ENCODE results near the gene COL5A1.

The COL5A1 gene

DNA sequence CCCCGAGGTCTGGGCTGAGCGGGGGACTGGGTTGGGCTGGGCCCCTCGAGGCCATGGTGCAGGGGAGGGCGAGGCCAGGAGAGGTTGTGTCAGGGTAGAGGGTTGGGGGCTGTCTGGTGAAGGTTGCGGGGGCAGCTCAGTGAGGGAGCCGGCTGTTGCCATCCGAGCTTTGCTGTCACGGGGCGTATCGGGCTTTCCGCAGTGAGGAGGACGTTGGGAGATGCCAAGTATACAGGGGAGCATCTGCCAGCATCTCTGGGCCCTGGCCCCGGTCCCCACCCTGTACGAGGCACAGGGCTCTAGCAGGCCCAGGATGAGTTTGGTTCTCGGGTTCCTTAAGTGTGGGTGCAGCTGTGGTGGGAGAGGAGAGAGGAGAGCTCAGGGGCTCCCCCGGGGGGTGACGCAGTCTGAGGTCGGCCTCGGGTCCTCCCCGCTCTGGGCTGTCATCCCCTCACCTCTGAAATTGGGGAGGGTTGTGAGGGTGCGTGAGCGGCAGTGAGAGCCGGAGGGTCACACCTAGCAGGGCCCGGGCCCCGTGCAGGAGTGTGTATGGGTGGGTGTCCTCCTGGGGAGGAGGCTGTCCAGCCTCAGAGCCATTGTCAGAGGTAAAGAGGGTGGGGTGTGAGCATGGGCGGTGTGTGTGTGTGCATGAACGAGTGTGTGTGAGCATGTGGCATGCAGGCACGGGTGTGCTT is 87.3 kb downstream of the COL5A1 start:
- H3K9ac ChIP-seq (ENCODE audit: low read depth, low read length), result no peak overlapping the region
- no peaks in the 10 kb centered on the region for H3K4me1 ChIP-seq (ENCODE audit: insufficient read depth, low read length)
- H3K9me3 ChIP-seq (ENCODE audit: control insufficient read depth, insufficient read depth, low read length), result no peaks in the 10 kb centered on the region
- no peaks in the 10 kb centered on the region for H3K36me3 ChIP-seq (ENCODE audit: insufficient read depth, low read length)

DNA sequence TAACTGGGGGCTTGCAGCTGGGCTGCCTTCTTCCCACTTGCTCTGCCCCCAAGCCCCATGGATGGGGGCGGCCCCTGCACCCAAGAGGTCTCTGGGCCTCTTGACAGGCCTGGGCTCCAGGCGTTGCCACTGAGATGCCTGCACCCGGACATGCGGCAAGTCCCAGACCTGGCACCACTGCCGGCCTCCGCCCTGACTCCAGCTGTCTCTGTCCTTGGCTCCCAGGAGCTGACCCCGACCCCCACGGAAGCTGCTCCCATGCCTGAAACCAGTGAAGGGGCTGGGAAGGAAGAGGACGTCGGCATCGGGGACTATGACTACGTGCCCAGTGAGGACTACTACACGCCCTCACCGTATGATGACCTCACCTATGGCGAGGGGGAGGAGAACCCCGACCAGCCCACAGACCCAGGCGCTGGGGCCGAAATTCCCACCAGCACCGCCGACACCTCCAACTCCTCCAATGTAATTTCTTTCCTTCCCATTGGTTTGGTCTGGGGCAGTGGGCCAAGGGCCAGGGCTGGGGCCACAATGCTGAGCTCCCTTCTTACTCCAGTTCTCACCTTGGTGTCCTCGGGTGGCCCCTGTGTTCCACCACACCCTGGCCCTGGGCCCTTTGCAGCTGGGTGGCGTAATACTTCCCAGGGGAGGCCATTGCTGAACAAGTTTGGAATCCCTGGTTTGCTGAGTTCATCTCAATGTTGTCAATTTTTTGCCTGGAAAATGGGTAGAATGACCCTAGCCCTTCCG is 88.6 kb downstream of the COL5A1 start:
- Histone ChIP-seq H3K9me3 (ENCODE audit: control insufficient read depth, insufficient read depth, low read length) (no peaks in the 10 kb centered on the region), H3K36me3 (ENCODE audit: insufficient read depth, low read length) (no peaks in the 10 kb centered on the region), H3K9ac (ENCODE audit: low read depth, low read length) (no peak overlapping the region), H3K4me1 (ENCODE audit: insufficient read depth, low read length) (no peaks in the 10 kb centered on the region)

DNA sequence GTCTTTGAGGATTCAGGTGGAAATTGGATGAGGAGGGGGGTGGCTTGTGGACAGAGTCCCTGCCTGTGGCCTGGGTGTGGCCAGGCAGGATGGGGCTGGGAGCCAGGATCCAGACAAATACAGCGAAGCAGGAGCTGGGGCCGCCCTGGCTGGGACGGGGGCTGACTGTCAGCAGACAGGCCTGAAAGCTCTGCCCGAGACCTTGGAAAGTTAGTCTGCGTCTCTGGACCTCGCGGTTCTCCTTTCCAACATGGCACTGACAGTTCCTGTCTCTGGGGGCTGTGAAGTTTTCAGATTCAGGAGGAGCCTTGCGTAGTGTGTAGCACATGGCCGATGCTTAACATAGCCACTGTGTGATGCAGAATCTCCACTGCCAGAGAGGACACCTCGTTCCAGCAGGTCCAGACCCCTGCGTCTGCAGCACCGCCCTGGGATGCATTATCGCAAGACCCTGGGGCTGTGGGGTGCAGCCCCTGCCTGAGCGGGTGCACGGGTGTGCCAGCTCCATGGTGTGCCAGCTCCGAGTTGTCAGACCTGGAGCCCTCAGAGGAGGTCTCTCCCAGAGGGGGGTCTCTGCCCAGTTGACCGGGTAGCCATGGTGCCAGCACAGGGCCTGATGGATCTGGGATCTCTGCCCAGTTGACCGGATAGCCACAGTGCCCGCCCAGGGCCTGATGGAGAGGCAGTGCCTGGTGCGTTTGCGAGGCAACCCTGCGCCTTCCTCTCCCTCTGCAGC is 89.3 kb downstream of the COL5A1 start:
- Histone ChIP-seq H3K36me3 (ENCODE audit: insufficient read depth, low read length) (no peaks in the 10 kb centered on the region), H3K4me1 (ENCODE audit: insufficient read depth, low read length) (no peaks in the 10 kb centered on the region), H3K9ac (ENCODE audit: low read depth, low read length) (no peak overlapping the region)

DNA sequence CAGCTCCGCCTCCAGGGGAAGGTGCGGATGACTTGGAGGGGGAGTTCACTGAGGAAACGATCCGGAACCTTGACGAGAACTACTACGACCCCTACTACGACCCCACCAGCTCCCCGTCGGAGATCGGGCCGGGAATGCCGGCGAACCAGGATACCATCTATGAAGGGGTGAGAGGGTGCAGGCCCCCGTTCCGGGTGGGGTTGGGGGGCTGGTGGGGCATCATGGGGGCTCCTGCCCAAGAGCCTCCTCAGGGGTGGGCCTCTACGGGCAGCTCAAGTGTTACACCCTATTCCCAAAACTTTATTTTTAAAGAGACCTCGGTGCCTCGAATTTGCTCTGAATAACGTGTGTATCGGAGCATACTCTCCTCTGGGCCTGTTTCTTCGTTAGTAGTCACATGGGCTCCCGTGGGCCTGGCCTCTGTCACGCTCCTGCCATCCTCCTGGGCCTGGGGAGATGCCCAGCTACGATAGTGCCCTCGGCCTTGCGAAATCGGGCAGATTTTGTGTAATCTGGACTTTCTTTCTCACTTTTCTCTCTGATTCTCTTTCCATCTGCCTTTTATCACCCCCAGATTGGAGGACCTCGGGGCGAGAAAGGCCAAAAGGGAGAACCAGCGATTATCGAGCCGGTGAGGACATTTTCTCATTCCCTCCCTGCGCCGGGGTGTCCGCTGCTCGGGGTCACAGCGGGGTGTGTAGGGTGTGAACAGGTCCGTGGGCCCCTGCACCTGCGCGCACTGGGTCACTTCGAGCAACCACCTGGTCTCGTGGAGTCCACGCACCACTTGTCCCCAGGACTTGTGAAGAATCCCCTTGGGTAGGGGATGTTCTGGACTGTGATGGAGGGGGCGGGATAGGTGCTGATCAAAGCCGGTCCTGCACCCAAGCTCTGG is 90.1 kb downstream of the COL5A1 start:
- H3K36me3 ChIP-seq (ENCODE audit: insufficient read depth, low read length), result no peaks in the 10 kb centered on the region
- H3K9me3 ChIP-seq (ENCODE audit: control insufficient read depth, insufficient read depth, low read length), result no peaks in the 10 kb centered on the region
- no peak overlapping the region for H3K9ac ChIP-seq (ENCODE audit: low read depth, low read length)
- H3K4me1 ChIP-seq (ENCODE audit: insufficient read depth, low read length), result no peaks in the 10 kb centered on the region

More for the DNA sequence above, 89.3 kb downstream of the COL5A1 start:
- H3K9me3 ChIP-seq (ENCODE audit: control insufficient read depth, insufficient read depth, low read length), result no peaks in the 10 kb centered on the region

DNA sequence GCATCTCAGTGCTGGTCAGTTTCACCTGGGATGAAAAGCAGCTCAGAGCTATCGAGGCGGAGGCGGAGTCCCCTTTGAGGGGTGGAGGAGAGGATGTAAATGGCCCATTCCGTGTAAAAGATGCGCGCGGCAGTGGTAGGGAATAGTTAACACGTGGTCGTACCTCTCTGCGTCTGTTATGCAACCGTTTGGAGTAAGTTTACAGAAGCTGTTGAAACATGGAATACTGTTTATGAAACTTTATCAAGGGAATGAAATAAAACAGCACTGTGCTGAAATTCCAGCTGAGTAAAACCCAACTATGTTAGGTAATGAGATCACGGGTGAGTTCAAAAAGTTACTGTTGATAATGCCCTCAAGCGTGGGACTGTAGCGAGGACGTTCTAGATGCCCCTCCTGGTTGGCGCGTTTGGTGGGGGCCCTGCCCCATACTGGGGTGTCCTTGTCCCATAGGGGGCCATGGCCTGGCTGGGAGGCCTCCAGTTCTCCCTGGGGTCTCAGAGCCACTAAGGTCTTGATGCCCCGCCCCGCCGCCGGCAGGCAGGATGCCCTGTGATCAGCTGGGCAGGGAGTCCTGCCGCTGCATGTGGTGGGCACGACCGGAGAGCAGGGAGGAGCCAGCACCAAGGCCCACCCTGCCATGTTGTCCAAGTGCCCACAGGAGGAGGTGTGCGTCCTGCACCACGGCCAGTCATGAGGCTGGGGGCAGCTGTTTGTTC is 90.9 kb downstream of the COL5A1 start:
- no peaks in the 10 kb centered on the region for H3K4me1 ChIP-seq (ENCODE audit: insufficient read depth, low read length)
- no peak overlapping the region for H3K9ac ChIP-seq (ENCODE audit: low read depth, low read length)
- no peaks in the 10 kb centered on the region for H3K9me3 ChIP-seq (ENCODE audit: control insufficient read depth, insufficient read depth, low read length)
- no peaks in the 10 kb centered on the region for H3K36me3 ChIP-seq (ENCODE audit: insufficient read depth, low read length)

DNA sequence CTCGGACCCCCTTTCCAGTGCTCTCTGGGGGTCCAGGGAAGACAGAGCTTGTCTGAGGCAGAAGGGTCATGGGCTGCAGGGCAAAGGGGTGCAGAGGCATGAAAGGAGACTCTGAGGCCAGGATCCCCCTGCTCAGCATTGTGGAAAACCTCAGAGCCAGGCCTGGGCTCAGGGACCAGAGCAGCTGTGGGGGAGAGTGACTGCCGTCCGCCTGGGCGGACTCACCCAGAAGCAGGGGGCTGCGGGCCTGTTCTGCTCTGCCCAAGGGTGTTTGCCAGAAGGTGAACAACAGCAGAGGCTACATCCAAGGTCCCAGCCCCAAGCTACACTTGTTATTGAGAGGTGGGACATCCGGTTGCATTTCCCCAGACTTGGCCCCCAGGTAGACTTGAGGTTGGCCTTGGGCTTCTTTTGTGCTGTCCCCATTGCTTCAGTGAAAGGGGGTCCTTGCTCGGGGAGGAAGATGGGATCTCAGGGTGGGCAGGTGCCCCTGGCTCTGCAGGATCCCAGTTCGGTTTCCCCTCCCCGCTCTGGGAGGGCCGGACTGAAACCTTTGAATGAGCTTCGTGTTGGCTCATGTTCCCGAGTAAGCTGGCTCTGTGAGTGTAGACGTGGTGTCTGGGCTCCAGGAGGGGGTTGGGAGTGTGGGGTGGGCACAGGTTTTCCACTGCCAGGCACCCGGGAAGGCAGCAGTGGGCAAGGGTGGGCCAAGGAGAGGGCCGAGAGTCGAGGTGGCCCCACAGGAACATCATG is 92.1 kb downstream of the COL5A1 start:
- H3K36me3 ChIP-seq (ENCODE audit: insufficient read depth, low read length), result no peaks in the 10 kb centered on the region
- no peaks in the 10 kb centered on the region for H3K9me3 ChIP-seq (ENCODE audit: control insufficient read depth, insufficient read depth, low read length)
- H3K4me1 ChIP-seq (ENCODE audit: insufficient read depth, low read length), result no peaks in the 10 kb centered on the region
- H3K9ac ChIP-seq (ENCODE audit: low read depth, low read length), result no peak overlapping the region

DNA sequence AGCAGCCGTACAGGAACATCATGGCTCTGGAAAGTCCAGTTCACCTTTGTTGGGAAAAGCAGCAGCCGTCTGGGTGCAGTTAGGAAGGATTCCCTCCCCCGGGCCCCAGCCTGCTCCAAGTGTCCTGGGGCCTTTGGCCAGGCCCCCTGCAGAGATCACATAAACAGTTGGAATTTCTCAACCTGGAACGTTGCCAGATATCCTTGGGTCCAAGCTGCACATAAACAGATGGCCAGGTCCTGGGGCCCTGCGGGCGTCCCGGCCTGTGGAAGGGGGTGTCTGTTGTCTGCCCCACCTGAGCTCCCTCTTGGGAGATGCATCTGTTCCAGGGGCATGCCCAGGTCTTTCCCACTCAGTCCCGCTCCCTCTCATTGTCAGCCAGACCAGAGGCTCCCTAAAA is 92.7 kb downstream of the COL5A1 start:
- no peaks in the 10 kb centered on the region for H3K9me3 ChIP-seq (ENCODE audit: control insufficient read depth, insufficient read depth, low read length)
- no peaks in the 10 kb centered on the region for H3K36me3 ChIP-seq (ENCODE audit: insufficient read depth, low read length)
- no peak overlapping the region for H3K9ac ChIP-seq (ENCODE audit: low read depth, low read length)

DNA sequence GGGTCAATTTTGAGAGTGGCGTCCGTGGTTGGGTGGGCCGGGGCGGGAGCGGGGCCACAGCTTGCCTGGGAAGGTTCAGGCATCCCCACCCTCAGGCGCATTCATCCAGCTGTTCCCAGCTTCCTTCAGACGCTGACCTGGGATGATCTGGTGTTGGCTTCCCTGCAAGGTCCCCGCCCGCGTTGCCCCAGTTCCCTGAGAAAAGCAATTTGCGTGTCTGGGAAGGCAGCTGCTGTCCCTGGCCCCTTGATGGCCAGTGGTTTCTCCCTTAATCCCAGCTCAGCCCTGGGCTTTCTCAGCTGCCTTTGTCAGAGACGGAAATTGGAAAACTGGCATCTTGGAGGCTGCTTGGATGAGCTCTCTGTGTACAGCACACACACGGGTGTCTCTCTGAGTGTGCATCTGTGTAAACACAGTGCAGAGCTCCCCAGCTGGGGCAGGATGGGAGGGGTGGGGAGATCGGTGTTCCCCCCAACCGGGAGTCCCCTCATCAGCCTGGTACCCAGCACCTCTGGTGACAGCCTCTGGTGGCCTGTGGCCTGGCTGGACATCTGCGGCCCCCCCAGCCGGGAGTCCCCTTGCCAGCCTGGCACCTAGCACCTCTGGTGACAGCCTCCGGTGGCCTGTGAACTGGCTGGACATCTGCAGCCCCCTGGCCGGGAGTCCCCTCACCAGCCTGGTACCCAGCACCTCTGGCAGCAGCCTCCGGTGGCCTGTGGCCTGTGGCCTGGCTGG is 94.0 kb downstream of the COL5A1 start:
- Histone ChIP-seq H3K36me3 (ENCODE audit: insufficient read depth, low read length) (no peaks in the 10 kb centered on the region), H3K9ac (ENCODE audit: low read depth, low read length) (no peak overlapping the region), H3K4me1 (ENCODE audit: insufficient read depth, low read length) (no peaks in the 10 kb centered on the region), H3K9me3 (ENCODE audit: control insufficient read depth, insufficient read depth, low read length) (no peaks in the 10 kb centered on the region)

More for the DNA sequence above, 92.7 kb downstream of the COL5A1 start:
- H3K4me1 ChIP-seq (ENCODE audit: insufficient read depth, low read length), result no peaks in the 10 kb centered on the region

DNA sequence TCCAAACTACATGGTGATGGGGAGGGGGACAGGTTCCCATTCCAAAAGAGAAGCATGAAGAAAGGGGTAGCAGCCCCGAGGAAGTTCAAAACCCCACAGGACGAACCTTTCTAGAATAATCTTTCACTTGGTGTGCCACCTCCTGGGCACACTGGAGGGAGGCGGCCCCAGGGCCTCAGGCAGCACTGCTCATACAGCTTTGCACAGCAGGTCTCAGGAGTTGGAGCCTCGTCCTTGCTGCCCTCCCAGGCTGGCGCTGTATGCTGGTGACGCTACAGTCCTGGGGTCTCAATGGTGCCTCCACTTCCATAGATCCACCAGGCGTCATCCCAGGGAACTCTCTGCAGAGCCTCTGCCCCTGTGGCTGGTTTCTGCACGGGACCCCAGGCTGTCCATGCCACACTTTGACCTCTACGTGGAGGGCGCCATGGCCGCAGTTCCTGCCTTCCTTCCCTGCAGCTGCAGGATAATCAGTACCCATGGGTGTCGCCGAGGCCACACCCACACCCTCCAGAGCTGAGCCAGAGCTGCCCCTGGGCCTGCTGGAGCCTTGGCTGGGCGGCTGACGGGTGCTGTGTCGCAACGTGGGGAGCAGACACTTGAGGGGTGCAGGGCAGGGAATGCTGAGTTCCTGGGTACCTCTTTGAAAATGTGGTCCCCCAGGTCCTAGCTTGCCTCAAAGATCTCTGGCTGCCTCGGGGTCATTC is 95.3 kb downstream of the COL5A1 start:
- Histone ChIP-seq H3K9ac (ENCODE audit: low read depth, low read length) (no peak overlapping the region), H3K4me1 (ENCODE audit: insufficient read depth, low read length) (no peaks in the 10 kb centered on the region), H3K9me3 (ENCODE audit: control insufficient read depth, insufficient read depth, low read length) (no peaks in the 10 kb centered on the region), H3K36me3 (ENCODE audit: insufficient read depth, low read length) (no peaks in the 10 kb centered on the region)

DNA sequence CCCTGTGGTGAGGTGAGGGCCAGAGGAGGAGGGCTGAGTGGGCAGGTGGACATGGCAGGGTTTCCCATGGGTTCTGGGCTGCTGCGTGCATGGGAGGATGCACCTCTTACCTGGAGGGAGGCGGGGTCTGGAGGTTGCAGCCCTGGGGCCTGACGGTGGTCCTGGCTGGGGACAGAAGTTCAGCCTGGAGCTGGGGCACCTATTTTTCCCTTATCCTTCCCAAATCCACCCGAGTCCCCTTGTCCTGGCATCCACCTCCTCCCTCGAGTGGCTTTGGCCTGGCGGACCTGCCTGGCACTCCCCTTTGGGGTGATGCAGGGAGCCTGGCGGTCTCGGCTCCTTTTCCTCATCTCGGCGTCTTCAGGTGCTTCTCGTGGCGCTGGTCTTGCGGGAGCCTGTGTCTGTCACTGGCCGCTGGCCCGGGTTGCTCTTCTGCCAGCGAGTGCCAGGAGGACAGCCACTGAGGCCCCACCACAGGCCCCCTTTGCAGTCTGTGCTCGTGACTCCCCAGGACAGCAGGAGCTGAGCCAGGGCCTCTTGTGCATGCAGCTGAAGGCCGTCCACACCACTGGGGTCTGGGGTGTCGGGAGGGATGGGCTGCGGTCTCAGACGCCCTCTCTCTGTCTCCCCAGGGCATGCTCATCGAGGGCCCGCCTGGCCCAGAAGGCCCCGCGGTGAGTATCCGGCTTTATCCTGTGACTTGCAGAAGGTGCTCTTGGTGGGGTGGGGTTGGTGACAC is 96.4 kb downstream of the COL5A1 start:
- no peaks in the 10 kb centered on the region for H3K4me1 ChIP-seq (ENCODE audit: insufficient read depth, low read length)

DNA sequence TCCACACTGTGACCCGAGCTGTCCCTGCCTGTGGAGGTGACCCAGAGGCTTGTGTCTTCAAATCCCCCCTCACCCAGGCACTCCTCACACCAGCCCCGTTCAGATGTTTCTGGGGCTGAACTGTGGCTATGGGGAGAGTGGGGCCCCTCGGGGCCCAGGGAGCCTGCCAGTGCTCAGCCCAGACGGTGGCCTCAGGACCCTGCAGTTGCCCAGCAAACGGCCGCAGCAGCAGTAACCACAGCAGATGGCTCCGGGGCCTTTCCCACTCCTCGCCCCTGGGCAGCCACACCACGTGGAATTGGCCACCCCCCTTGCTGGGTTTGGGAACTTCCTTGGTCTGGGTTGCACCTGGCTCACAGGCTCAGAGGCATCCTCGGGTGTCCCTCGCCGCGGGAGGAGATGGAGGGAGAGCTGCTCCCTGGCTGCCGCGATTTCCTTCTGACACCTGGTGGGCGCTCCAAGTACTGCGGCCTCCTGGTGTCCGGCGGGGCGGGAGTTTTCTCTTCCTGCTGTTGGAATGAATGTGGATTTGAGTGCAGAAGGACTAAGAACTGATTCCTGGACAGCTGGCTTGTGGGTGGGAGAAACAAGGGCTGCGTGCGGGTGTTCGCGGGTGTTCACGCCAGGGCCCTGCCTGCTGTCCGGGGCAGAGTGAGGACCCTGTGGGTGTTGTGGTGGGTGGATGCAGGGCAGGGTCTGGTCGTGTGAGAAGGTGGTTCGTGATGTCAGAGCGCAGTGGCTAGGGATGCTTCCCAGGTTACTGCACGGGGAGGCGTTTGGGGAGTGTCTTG is 97.5 kb downstream of the COL5A1 start:
- H3K4me1 ChIP-seq (ENCODE audit: insufficient read depth, low read length), result no peaks in the 10 kb centered on the region
- no peaks in the 10 kb centered on the region for H3K9me3 ChIP-seq (ENCODE audit: control insufficient read depth, insufficient read depth, low read length)
- no peaks in the 10 kb centered on the region for H3K36me3 ChIP-seq (ENCODE audit: insufficient read depth, low read length)
- H3K9ac ChIP-seq (ENCODE audit: low read depth, low read length), result no peak overlapping the region

More for the DNA sequence above, 96.4 kb downstream of the COL5A1 start:
- no peaks in the 10 kb centered on the region for H3K9me3 ChIP-seq (ENCODE audit: control insufficient read depth, insufficient read depth, low read length)
- H3K36me3 ChIP-seq (ENCODE audit: insufficient read depth, low read length), result no peaks in the 10 kb centered on the region
- no peak overlapping the region for H3K9ac ChIP-seq (ENCODE audit: low read depth, low read length)
